ENCODE measurements around the gene HSPA1B. TPM values are rescaled to one million over a fixed set of nuclear protein-coding genes. Genes with fewer than 3 reads are reported as not detected.
A peak's percentile ranks its signal among the peaks of the same experiment; 100 is the strongest.
"Not testable (repeated sequence)": the region's sequence is repeated elsewhere in the genome, so short reads cannot be mapped to it uniquely, and the experiment has no call there.

The HSPA1B gene
- total RNA-seq, 1 donor from 2014 or later, result 65.8 TPM

GRCh38 chr6:31838968-31839367 is 11.4 kb downstream of the HSPA1B start:
- no peak for TF ChIP-seq CTCF (IDR thresholded peaks at IDR 0.05)
- DNase-seq (ENCODE audit: extremely low spot score, unreplicated experiment), result no peak
- Mint-ChIP-seq H3K36me3 (ENCODE audit: unreplicated experiment) (peaks cover 38% of the 10 kb centered on the region), H3K9me3 (ENCODE audit: unreplicated experiment) (no peaks in the 10 kb centered on the region), H3K4me1 (ENCODE audit: unreplicated experiment) (peaks cover 42% of the 10 kb centered on the region), H3K27ac (ENCODE audit: unreplicated experiment) (peak overlapping the region; percentile 23), H3K27me3 (ENCODE audit: unreplicated experiment) (no peaks in the 10 kb centered on the region), H3K4me3 (ENCODE audit: unreplicated experiment) (no peak overlapping the region)

GRCh38 chr6:31839779-31840126 is 12.2 kb downstream of the HSPA1B start:
- H3K4me3 Mint-ChIP-seq (ENCODE audit: unreplicated experiment); H3K27me3 Mint-ChIP-seq (ENCODE audit: unreplicated experiment); H3K27ac Mint-ChIP-seq (ENCODE audit: unreplicated experiment); H3K9me3 Mint-ChIP-seq (ENCODE audit: unreplicated experiment); DNase-seq (ENCODE audit: extremely low spot score, unreplicated experiment): not testable (repeated sequence)
- peaks cover 38% of the 10 kb centered on the region for H3K36me3 Mint-ChIP-seq (ENCODE audit: unreplicated experiment)
- peaks cover 38% of the 10 kb centered on the region for H3K4me1 Mint-ChIP-seq (ENCODE audit: unreplicated experiment)

GRCh38 chr6:31842053-31842452 is 14.5 kb downstream of the HSPA1B start:
- H3K4me1 Mint-ChIP-seq (ENCODE audit: unreplicated experiment), result peaks cover 20% of the 10 kb centered on the region
- no peaks in the 10 kb centered on the region for H3K27me3 Mint-ChIP-seq (ENCODE audit: unreplicated experiment)
- no peak overlapping the region for H3K27ac Mint-ChIP-seq (ENCODE audit: unreplicated experiment)
- peaks cover 25% of the 10 kb centered on the region for H3K36me3 Mint-ChIP-seq (ENCODE audit: unreplicated experiment)
- H3K4me3 Mint-ChIP-seq (ENCODE audit: unreplicated experiment), result no peak overlapping the region
- DNase-seq (ENCODE audit: extremely low spot score, unreplicated experiment), result no peak
- H3K9me3 Mint-ChIP-seq (ENCODE audit: unreplicated experiment), result no peaks in the 10 kb centered on the region
- TF ChIP-seq CTCF (IDR thresholded peaks at IDR 0.05), result no peak

GRCh38 chr6:31844507-31844906 is 17.0 kb downstream of the HSPA1B start:
- Mint-ChIP-seq H3K9me3 (ENCODE audit: unreplicated experiment) (no peaks in the 10 kb centered on the region), H3K4me3 (ENCODE audit: unreplicated experiment) (no peak overlapping the region), H3K27ac (ENCODE audit: unreplicated experiment) (no peak overlapping the region), H3K36me3 (ENCODE audit: unreplicated experiment) (peaks cover 12% of the 10 kb centered on the region), H3K4me1 (ENCODE audit: unreplicated experiment) (peaks cover under 1% of the 10 kb centered on the region), H3K27me3 (ENCODE audit: unreplicated experiment) (no peaks in the 10 kb centered on the region)
- no peak for TF ChIP-seq CTCF (IDR thresholded peaks at IDR 0.05)
- no peak for DNase-seq (ENCODE audit: extremely low spot score, unreplicated experiment)

- no peak for TF ChIP-seq CTCF (IDR thresholded peaks at IDR 0.05)
- Mint-ChIP-seq H3K4me1 (ENCODE audit: unreplicated experiment) (no peaks in the 10 kb centered on the region), H3K9me3 (ENCODE audit: unreplicated experiment) (no peaks in the 10 kb centered on the region), H3K4me3 (ENCODE audit: unreplicated experiment) (no peak overlapping the region), H3K27me3 (ENCODE audit: unreplicated experiment) (no peaks in the 10 kb centered on the region), H3K27ac (ENCODE audit: unreplicated experiment) (no peak overlapping the region), H3K36me3 (ENCODE audit: unreplicated experiment) (no peaks in the 10 kb centered on the region)
- no peak for DNase-seq (ENCODE audit: extremely low spot score, unreplicated experiment)
These were observed 19.9 kb downstream of the HSPA1B start for GRCh38 chr6:31847276-31847978.
